Hepatocyte (in vitro differentiated cells): ENCODE data around the gene OPA3. TPM values are rescaled to one million over a fixed set of nuclear protein-coding genes. Genes with fewer than 3 reads are reported as not detected.
A peak's percentile ranks its signal among the peaks of the same experiment; 100 is the strongest.

Experiments used
- DNase-seq: peaks from one replicate; pipeline ENCODE4 v3.0.0-alpha.2; 2016; ENCODE audit warnings: low spot score
- H2AFZ ChIP-seq: fragments of 200-600 bp; sonication (generic); 2 replicates; pipeline ENCODE4 v1.6.0; 2016; ENCODE audit warnings: antibody characterized with exemption, mild to moderate bottlenecking
- H3K27ac ChIP-seq: fragments of 200-600 bp; sonication (generic); 2 replicates; pipeline ENCODE4 v1.5.1; 2016; ENCODE audit warnings: mild to moderate bottlenecking
- H3K27me3 ChIP-seq: fragments of 200-600 bp; sonication (generic); 2 replicates; pipeline ENCODE4 v1.6.1; 2016
- H3K36me3 ChIP-seq: fragments of 200-600 bp; sonication (generic); replicated peaks from 2 replicates; pipeline ENCODE4 v1.5.1; 2016; ENCODE audit warnings: low read depth; ENCODE audit not compliant: insufficient read depth
- H3K4me1 ChIP-seq: fragments of 200-600 bp; sonication (generic); 2 replicates; pipeline ENCODE4 v1.5.1; 2016; ENCODE audit warnings: mild to moderate bottlenecking, moderate library complexity; ENCODE audit not compliant: insufficient read depth
- H3K4me2 ChIP-seq: fragments of 200-600 bp; sonication (generic); 2 replicates; pipeline ENCODE4 v1.6.0; 2016
- H3K4me3 ChIP-seq: fragments of 200-600 bp; sonication (generic); 2 replicates; pipeline ENCODE4 v1.5.1; 2016; ENCODE audit warnings: mild to moderate bottlenecking
- H3K79me2 ChIP-seq: fragments of 200-600 bp; sonication (generic); 2 replicates; pipeline ENCODE4 v1.6.0; 2017; ENCODE audit warnings: mild to moderate bottlenecking
- H3K9me2 ChIP-seq: fragments of 200-600 bp; sonication (generic); replicated peaks from 2 replicates; pipeline ENCODE4 v1.6.0; 2017; ENCODE audit warnings: mild to moderate bottlenecking; ENCODE audit not compliant: insufficient read depth
- H3K9me3 ChIP-seq: fragments of 200-600 bp; sonication (generic); 2 replicates; pipeline ENCODE4 v1.5.1; 2016; ENCODE audit warnings: low read depth, mild to moderate bottlenecking
- H4K20me1 ChIP-seq: fragments of 200-600 bp; sonication (generic); 2 replicates; pipeline ENCODE4 v1.6.0; 2016; ENCODE audit warnings: mild to moderate bottlenecking; ENCODE audit not compliant: insufficient read depth, poor library complexity, severe bottlenecking
- EZH2 ChIP-seq: fragments of 200-600 bp; sonication (generic); IDR thresholded peaks from 2 replicates; pipeline ENCODE4 v1.6.1; 2016; ENCODE audit warnings: antibody characterized with exemption, mild to moderate bottlenecking, borderline replicate concordance
- EZH2phosphoT487 ChIP-seq: fragments of 200-600 bp; sonication (generic); IDR thresholded peaks from one replicate; pipeline ENCODE4 v1.6.1; 2018; ENCODE audit warnings: antibody characterized with exemption, mild to moderate bottlenecking, low read depth, moderate library complexity; ENCODE audit not compliant: unreplicated experiment, severe bottlenecking
- WGBS: methylation state at CpG from one replicate; pipeline ENCODE4 v1.1.6; 2016; ENCODE audit warnings: low lambda C conversion rate; ENCODE audit errors: missing lambda C conversion rate; 5-methylcytosine and 5-hydroxymethylcytosine counted together
- polyA plus RNA-seq: library from polyadenylated mRNA; unstranded; fragments of >200 nt; fragmentation: Nextera tagmentation; extraction: Ambion mirVana; gene quantifications from 2 replicates; pipeline ENCODE4 v1.2.1, GENCODE V29; 2016
- total RNA-seq: library from RNA; depleted of rRNA; stranded (reverse); fragments of >200 nt; gene quantifications from 2 replicates; pipeline ENCODE4 v1.2.3, GENCODE V29; 2014
- TF ChIP-seq, protein P1 (sequence below): fragments of 200-600 bp; sonication (generic); IDR thresholded peaks from 2 replicates; pipeline ENCODE4 v1.5.1; 2016; ENCODE audit warnings: antibody characterized with exemption, mild to moderate bottlenecking; ENCODE audit not compliant: poor library complexity

The OPA3 gene
- total and polyA plus RNA-seq, 2 experiments from 2014 or later: 15.0 to 15.1 TPM

DNA sequence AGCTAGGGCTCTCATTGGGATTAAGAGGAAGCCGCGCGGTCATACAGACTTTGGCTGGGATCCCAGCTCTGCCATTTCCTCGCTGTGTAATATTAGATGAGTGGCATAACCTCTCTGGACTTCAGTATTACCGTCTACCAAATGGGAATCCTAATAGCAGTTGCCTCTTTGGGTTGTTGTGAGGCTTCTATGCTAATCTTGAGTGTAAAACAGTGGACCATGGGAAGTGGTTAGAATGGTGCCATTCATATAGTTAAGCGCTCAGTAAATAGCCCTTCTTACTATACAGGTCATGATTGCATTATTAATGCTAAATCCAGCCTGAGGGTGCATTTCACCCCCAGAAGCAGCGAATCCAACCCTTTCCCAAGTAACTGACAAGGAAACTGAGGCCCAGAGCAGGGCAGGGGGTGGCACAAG, 566 bp upstream of the OPA3 start:
- no peak for DNase-seq
- Histone ChIP-seq H3K27ac (peak overlapping the region; percentile 87), H4K20me1 (no peaks in the 10 kb centered on the region), H3K9me3 (no peaks in the 10 kb centered on the region), H2AFZ (peak overlapping the region; percentile 52), H3K36me3 (no peaks in the 10 kb centered on the region), H3K79me2 (peaks cover 33% of the 10 kb centered on the region), H3K4me1 (peaks cover 9% of the 10 kb centered on the region), H3K4me3 (peak overlapping the region; percentile 25), H3K4me2 (peak overlapping the region; percentile 69), H3K9me2 (no peaks in the 10 kb centered on the region), H3K27me3 (no peaks in the 10 kb centered on the region)
- 39% methylated on average over 7 of the region's 7 CpGs for WGBS
- TF ChIP-seq, protein P1, sequence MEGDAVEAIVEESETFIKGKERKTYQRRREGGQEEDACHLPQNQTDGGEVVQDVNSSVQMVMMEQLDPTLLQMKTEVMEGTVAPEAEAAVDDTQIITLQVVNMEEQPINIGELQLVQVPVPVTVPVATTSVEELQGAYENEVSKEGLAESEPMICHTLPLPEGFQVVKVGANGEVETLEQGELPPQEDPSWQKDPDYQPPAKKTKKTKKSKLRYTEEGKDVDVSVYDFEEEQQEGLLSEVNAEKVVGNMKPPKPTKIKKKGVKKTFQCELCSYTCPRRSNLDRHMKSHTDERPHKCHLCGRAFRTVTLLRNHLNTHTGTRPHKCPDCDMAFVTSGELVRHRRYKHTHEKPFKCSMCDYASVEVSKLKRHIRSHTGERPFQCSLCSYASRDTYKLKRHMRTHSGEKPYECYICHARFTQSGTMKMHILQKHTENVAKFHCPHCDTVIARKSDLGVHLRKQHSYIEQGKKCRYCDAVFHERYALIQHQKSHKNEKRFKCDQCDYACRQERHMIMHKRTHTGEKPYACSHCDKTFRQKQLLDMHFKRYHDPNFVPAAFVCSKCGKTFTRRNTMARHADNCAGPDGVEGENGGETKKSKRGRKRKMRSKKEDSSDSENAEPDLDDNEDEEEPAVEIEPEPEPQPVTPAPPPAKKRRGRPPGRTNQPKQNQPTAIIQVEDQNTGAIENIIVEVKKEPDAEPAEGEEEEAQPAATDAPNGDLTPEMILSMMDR: no peak
- no peak for TF ChIP-seq EZH2
- no peak for TF ChIP-seq EZH2phosphoT487

DNA sequence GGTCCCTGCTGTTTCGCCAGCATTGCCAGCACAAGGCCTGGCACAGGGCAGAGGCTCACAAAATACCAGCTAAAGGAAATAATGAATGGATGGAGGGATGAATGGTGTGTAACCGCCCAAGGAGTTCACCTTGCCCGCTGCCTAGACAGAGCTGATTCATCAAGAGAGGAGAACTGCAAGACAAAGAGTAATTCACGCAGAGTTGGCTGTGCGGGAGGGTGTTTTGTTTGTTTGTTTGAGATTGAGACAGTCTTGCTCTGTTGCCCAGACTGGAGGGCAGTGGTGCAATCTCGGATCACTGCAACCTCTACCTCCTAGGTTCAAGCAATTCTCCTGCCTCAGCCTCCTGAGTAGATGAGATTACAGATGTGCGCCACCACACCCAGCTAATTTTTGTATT, 3.0 kb downstream of the OPA3 start:
- 89% methylated on average over 7 of the region's 7 CpGs for WGBS
- no peak overlapping the region for H3K27ac ChIP-seq
- no peaks in the 10 kb centered on the region for H4K20me1 ChIP-seq
- H3K79me2 ChIP-seq: peaks cover 45% of the 10 kb centered on the region
- no peak overlapping the region for H3K4me3 ChIP-seq
- no peak overlapping the region for H2AFZ ChIP-seq
- no peaks in the 10 kb centered on the region for H3K27me3 ChIP-seq
- DNase-seq: no peak
- H3K4me2 ChIP-seq: no peak overlapping the region
- H3K4me1 ChIP-seq: peaks cover 22% of the 10 kb centered on the region
- no peaks in the 10 kb centered on the region for H3K9me2 ChIP-seq
- no peak for TF ChIP-seq EZH2
- no peak for TF ChIP-seq EZH2phosphoT487
- TF ChIP-seq, protein P1: no peak
- no peaks in the 10 kb centered on the region for H3K36me3 ChIP-seq
- H3K9me3 ChIP-seq: no peaks in the 10 kb centered on the region

DNA sequence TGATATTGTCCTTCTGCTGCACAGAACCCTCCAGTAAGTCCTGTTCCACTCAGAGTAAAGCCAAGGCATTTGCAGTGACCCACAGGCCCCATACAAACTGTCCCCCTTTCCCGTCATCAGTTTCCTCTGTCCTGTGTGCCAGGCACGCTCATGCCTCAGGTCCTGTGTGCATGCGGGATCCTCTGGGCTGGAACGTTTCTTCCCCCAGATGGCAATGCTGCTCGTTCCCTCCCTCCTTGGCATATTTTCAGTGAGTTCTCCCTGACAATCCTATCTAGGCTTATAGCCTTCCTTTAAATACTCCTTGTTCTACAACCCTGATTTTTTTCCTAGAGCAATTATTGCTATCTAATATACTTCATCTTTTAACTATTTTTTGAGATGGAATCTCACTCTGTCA, 5.7 kb downstream of the OPA3 start:
- H3K9me2 ChIP-seq: no peaks in the 10 kb centered on the region
- H3K79me2 ChIP-seq: peaks cover 65% of the 10 kb centered on the region
- H3K9me3 ChIP-seq: no peaks in the 10 kb centered on the region
- WGBS: 93% methylated on average over 5 of the region's 5 CpGs
- no peak overlapping the region for H3K4me2 ChIP-seq
- no peak overlapping the region for H2AFZ ChIP-seq
- no peaks in the 10 kb centered on the region for H3K36me3 ChIP-seq
- DNase-seq: no peak
- no peaks in the 10 kb centered on the region for H3K27me3 ChIP-seq
- no peak overlapping the region for H3K4me3 ChIP-seq
- no peak for TF ChIP-seq EZH2phosphoT487
- no peak for TF ChIP-seq EZH2
- TF ChIP-seq, protein P1: no peak
- H4K20me1 ChIP-seq: no peaks in the 10 kb centered on the region
- H3K27ac ChIP-seq: peak overlapping the region; percentile 31
- H3K4me1 ChIP-seq: peaks cover 28% of the 10 kb centered on the region
